AG04450 (cell line): ENCODE results near the gene TEX2. TPM values are rescaled to one million over a fixed set of nuclear protein-coding genes. Genes with fewer than 3 reads are reported as not detected.

Experiments used
- CTCF ChIA-PET: fragments of 300-600, 350-600 bp; formaldehyde crosslinking; extraction: SDS; loops from one replicate; lab custom pipeline; 2022; ENCODE audit warnings: antibody characterized with exemption, inconsistent platforms; lab: Charles Lee
- POLR2A ChIA-PET: fragments of 350-600 bp; formaldehyde crosslinking; extraction: SDS; loops from one replicate; lab custom pipeline; 2021; ENCODE audit warnings: antibody characterized with exemption, inconsistent platforms; lab: Yijun Ruan, JAX
- DNase-seq: peaks from one replicate; pipeline ENCODE4 v3.0.0-alpha.2; 2011; ENCODE audit warnings: low read depth, low spot score
- H3K27ac ChIP-seq: one replicate; pipeline ENCODE4 v1.5.1; 2012; ENCODE audit warnings: low read depth, low read length, control low read depth
- H3K27me3 ChIP-seq: one replicate; pipeline ENCODE4 v1.6.0; 2012; ENCODE audit warnings: low read length; ENCODE audit not compliant: control insufficient read depth, insufficient read depth
- H3K4me3 ChIP-seq: 2 replicates; pipeline ENCODE4 v1.5.1; 2011; ENCODE audit warnings: mild to moderate bottlenecking, low read depth, low read length, control low read depth
- H3K9me3 ChIP-seq: 2 replicates; pipeline ENCODE4 v1.5.1; 2012; ENCODE audit warnings: low read length; ENCODE audit not compliant: control insufficient read depth, insufficient read depth
- CTCF ChIP-seq: IDR thresholded peaks from 2 replicates; pipeline ENCODE4 v1.5.1; 2011; ENCODE audit warnings: low read depth, low read length, control low read depth, inconsistent platforms
- polyA plus RNA-seq: library from polyadenylated mRNA; depleted of rRNA; stranded (reverse); fragments of >200 nt; gene quantifications from 2 replicates; pipeline ENCODE4 v1.2.3, GENCODE V29; 2011

TEX2 gene
- polyA plus RNA-seq, 1 experiment: 27.9 TPM

DNA sequence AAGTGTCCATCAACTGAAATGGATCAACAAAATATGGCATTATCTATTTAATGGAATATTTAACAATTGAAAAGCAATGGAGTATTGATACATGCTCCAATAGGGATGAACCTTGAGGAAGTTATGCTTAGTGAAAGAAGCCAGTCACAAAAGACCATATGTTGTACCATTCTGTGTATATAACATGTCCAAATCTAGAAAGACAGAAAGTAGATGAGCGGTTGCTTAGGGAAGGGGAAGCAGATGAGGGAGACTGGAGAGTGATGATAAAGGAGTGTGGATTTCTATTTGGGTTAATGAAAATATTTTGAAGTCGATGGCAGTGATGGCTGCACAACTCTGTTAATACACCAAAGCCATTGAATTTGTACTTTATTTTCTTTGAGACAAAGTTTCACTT lies 124.6 kb downstream of the TEX2 start:
- Histone ChIP-seq H3K27me3 (no peaks in the 10 kb centered on the region), H3K9me3 (no peaks in the 10 kb centered on the region), H3K4me3 (no peak overlapping the region), H3K27ac (no peak overlapping the region)
- TF ChIP-seq CTCF: no peak
- POLR2A ChIA-PET: no interaction called here
- DNase-seq: no peak
- CTCF ChIA-PET: interaction anchor here (1.0 to 12.2 kb wide), 2 partner anchors 109 to 144 kb away, joined by 5 to 698 read pairs; no protein-coding TSS in a partner anchor

- H3K9me3 ChIP-seq: no peaks in the 10 kb centered on the region
- CTCF ChIA-PET: interaction anchor here (1.1 to 12.2 kb wide), 9 partner anchors 32 to 231 kb away, joined by 4 to 698 read pairs (median 16); partner anchors contain the start of gene CSHL1
- POLR2A ChIA-PET: no interaction called here
- no peaks in the 10 kb centered on the region for H3K27me3 ChIP-seq
- no peak overlapping the region for H3K4me3 ChIP-seq
- DNase-seq: no peak
- no peak overlapping the region for H3K27ac ChIP-seq
- TF ChIP-seq CTCF: no peak
Measured at GRCh38 chr17:64135000-64135399, 128.1 kb downstream of the TEX2 start.

DNA sequence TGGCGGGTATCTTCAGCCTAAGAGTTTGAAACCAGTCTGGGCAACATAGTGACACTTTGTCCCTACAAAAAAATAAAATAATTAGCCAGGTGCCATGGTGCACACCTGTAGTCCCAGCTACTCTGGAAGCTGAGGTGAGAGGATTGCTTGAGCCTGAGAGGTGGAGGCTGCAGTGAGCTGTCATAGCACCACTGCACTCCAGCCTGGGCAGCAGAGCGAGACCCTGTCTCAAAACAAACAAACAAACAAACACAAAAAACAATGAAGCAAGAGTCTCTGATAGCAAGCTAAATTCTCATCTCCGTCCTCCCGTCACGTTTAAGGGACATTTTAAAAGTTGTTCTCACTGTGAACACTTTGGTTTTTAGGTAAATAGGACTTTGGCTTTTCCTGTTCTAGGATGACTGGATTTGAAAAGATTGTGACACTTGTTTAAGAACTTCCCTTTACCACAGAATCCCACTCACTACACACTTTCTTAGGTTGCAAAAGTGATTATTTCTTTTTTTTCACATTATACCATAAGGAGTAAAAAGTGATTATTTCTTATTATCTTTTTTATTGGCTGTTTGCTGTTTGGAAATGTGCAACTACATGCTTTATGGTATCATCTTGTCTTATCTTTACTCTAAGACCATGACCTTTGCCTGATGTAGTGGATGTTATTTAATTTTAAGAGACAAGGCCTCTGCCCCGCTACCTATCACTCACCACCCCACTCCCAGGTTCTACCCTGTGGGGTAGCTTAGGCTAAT lies 128.7 kb downstream of the TEX2 start:
- no peak for DNase-seq
- TF ChIP-seq CTCF: no peak
- no peak overlapping the region for H3K4me3 ChIP-seq
- H3K9me3 ChIP-seq: no peaks in the 10 kb centered on the region
- ChIA-PET POLR2A (interaction anchor here (1.1 to 1.6 kb wide), 2 partner anchors 11 to 106 kb away, joined by 10 read pairs; no protein-coding TSS in a partner anchor), CTCF (interaction anchor here (0.7 to 12.2 kb wide), 67 partner anchors 8 to 278 kb away, joined by 3 to 698 read pairs (median 6); partner anchors contain the start of genes CSHL1, GH1 and ICAM2)
- no peak overlapping the region for H3K27ac ChIP-seq
- H3K27me3 ChIP-seq: no peaks in the 10 kb centered on the region

GRCh38 chr17:64133546-64134215 lies 129.4 kb downstream of the TEX2 start:
- no peak overlapping the region for H3K4me3 ChIP-seq
- POLR2A ChIA-PET: interaction anchor here (1.1 to 1.6 kb wide), 2 partner anchors 12 to 105 kb away, joined by 10 read pairs; no protein-coding TSS in a partner anchor
- CTCF ChIA-PET: interaction anchor here (0.5 to 12.2 kb wide), 72 partner anchors 9 to 278 kb away, joined by 3 to 698 read pairs (median 6); partner anchors contain the start of genes CSHL1, GH1 and ICAM2
- no peaks in the 10 kb centered on the region for H3K27me3 ChIP-seq
- peak; percentile 70 for TF ChIP-seq CTCF
- no peak overlapping the region for H3K27ac ChIP-seq
- no peak for DNase-seq
- no peaks in the 10 kb centered on the region for H3K9me3 ChIP-seq
